Epithelial cell of esophagus (primary cell): ENCODE measurements around the gene TPRA1.
A peak's percentile ranks its signal among the peaks of the same experiment; 100 is the strongest.

Experiments used
- DNase-seq: peaks from one replicate; pipeline ENCODE4 v3.0.0; 2010; ENCODE audit warnings: low read depth
- H3K4me3 ChIP-seq: 2 replicates; pipeline ENCODE4 v1.5.1; 2011; ENCODE audit warnings: mild to moderate bottlenecking, low read length, control low read depth
- TF ChIP-seq, protein P1 (sequence below): IDR thresholded peaks from 2 replicates; pipeline ENCODE4 v1.5.1; 2011; ENCODE audit warnings: low read depth, mild to moderate bottlenecking, low read length, control low read depth, inconsistent platforms; ENCODE audit not compliant: insufficient read depth; ENCODE audit errors: missing control alignments

Gene TPRA1

DNA sequence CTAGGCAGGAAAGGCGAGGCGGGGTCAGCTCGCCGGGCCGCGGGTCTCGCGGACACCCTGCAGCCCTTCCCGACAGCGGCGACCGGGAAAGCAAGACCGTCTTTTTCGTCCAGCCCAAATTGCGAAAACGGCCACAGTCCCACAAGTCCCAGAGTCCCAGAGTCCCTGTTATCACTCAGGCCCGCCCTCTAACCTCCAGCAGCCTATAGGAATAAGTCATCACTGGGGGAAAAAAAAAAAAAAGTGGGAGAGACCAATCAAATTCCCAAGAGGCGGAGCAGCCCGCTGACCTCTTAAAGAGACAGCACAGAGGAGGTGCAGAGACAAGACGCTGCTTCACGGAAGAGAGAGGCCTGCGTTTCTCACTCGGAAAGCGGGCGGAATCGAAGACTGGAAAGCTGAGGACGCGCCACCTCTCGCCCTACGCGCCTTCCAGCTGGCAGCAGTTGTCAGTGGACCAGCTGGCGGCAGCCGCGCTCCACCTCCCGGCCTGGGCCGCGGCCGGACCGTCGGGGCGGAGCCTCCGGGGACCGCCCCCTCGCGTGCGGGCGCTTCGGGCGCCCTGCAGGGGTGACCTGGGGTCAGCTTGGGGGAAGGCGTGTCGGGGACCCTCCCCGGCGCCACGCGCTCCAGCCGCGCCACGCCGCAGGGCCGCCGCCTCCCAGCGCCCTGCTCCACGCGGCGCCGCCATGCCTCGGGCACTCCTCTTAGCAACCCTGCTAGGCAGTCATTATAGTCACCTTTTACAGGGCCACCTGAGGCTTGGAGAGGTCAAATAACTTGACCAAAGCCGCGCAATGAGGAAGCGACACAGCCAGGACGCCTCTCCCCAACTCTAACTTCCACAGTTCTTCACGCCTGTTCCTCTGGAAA lies at the start of gene TPRA1:
Gene TPRA1, minus strand, starts transcription at position 141 of the 873 bp plus-strand sequence. CDS start 10,587 bp downstream, outside the sequence.
- DNase-seq = peak; percentile 98
- H3K4me3 ChIP-seq = peak within 1 kb of the TSS; percentile 77
- TF ChIP-seq, protein P1, sequence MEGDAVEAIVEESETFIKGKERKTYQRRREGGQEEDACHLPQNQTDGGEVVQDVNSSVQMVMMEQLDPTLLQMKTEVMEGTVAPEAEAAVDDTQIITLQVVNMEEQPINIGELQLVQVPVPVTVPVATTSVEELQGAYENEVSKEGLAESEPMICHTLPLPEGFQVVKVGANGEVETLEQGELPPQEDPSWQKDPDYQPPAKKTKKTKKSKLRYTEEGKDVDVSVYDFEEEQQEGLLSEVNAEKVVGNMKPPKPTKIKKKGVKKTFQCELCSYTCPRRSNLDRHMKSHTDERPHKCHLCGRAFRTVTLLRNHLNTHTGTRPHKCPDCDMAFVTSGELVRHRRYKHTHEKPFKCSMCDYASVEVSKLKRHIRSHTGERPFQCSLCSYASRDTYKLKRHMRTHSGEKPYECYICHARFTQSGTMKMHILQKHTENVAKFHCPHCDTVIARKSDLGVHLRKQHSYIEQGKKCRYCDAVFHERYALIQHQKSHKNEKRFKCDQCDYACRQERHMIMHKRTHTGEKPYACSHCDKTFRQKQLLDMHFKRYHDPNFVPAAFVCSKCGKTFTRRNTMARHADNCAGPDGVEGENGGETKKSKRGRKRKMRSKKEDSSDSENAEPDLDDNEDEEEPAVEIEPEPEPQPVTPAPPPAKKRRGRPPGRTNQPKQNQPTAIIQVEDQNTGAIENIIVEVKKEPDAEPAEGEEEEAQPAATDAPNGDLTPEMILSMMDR = no peak

DNA sequence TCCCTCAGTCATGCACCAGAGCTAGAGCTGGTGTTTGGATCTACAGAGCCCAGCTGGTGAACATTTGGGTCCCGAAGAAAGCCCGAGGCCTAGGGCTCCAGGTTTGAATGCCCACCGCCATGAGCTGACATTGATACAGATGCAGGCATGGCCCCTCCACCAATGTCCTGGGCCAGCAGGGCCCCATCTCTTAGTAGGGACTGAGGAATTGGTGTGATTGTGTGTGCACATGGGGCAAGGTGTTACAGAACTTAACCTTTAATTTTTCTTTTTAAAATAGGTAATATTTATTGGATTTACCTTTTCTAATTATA lies 49.5 kb upstream of the TPRA1 start:
- DNase-seq = no peak
- TF ChIP-seq, protein P1 = no peak
- no peak overlapping the region for H3K4me3 ChIP-seq

DNA sequence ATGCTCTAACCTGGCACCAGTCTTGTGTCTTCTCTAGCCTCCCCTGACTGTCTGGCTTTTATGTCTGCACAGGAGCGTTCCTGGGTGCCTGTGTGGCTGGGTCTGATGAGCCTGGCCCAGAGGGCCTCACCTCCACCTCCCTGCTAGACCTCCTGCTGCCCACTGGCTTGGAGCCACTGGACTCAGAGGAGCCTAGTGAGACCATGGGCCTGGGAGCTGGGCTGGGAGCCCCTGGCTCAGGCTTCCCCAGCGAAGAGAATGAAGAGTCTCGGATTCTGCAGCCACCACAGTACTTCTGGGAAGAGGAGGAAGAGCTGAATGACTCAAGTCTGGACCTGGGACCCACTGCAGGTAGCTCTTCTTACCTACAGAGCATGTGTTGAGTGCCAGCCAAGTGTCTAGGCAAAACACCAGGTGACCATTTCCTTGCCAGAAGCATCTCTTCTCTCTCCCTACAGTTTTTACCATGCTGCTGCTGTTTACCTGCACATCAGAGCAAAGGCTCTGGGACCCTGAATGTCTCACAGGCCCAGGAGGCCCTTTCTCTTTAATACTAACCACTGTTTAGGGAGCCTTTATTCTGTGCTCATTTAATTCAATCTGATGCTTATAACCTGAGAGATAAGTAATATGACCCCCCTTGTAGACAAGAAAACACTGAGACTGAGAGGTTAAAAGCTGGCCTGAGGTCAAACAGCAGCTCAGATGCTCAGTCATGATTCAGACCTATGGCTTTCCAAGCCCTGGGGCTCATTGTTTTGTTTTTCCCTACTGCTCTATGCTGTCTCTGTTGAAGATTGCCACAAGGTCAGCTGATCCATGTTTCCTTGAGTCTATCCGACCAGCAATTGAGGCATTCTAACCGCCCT lies 48.9 kb upstream of the TPRA1 start:
- no peak overlapping the region for H3K4me3 ChIP-seq
- peak; percentile 53 for DNase-seq
- TF ChIP-seq, protein P1 = no peak

DNA sequence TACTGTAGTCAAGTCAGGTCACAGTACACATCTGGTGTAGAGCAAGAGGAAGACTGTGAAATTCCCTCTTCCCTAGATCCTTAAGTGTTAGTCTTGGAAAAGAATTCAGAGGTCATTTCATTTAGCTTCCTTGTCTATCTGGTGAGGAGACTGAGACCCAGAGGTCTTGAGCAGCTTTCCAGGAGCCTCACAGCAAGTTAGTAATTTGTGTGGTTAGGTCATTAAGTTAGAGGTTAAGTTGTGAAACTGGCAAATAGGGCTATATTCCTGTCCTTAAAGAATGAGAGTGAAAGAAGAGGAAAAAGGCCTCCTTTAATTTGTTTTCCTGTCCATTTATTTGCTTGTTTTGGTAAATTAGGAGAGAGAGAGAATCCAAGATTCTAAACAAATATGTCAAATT lies 47.4 kb upstream of the TPRA1 start:
- DNase-seq = no peak
- H3K4me3 ChIP-seq = no peak overlapping the region
- TF ChIP-seq, protein P1 = no peak

DNA sequence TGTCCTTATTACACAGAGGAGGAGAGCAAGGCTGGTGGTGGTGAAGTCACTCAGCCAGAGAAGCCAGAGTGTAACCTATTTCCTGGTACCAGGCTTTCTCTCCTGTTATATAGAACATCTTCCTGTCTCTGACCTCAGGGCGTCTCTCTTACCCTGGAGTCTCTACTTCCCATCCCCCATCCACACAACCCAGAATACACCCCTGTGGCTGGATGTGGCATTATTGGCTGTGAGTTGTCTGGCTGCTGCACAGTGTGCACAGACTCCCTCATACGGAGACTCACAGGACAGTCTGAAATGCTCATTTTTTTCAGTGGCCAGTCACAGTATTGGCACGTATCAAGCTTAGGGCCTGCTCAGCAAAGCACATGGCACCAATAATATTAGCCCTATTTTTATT lies 47.0 kb upstream of the TPRA1 start:
- H3K4me3 ChIP-seq = no peak overlapping the region
- no peak for DNase-seq
- TF ChIP-seq, protein P1 = no peak

DNA sequence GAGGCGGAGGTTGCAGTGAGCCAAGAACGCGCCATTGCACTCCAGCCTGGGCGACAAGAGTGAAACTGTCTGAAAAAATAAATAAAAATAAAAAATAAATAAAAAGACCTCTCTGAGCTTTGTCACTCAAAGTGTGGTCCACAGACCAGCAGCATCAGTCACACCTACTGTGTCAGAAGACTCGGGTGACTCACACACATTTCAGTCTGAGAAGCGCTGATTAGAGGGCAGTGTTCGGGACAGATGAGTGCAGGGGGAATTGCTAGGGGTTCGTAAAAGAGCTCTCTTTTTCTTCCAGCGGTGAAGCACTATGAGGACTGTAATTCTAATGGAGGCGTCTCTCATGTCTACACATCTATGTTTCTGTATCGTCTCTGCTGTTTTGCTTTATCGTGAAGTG lies 44.1 kb upstream of the TPRA1 start:
- TF ChIP-seq, protein P1 = no peak
- no peak for DNase-seq
- H3K4me3 ChIP-seq = no peak overlapping the region
